ENCODE results near the gene STOML2. TPM values are rescaled to one million over a fixed set of nuclear protein-coding genes. Genes with fewer than 3 reads are reported as not detected.

Gene STOML2
- total RNA-seq, 1 donor from 2014 or later, result 49.1 TPM

DNA sequence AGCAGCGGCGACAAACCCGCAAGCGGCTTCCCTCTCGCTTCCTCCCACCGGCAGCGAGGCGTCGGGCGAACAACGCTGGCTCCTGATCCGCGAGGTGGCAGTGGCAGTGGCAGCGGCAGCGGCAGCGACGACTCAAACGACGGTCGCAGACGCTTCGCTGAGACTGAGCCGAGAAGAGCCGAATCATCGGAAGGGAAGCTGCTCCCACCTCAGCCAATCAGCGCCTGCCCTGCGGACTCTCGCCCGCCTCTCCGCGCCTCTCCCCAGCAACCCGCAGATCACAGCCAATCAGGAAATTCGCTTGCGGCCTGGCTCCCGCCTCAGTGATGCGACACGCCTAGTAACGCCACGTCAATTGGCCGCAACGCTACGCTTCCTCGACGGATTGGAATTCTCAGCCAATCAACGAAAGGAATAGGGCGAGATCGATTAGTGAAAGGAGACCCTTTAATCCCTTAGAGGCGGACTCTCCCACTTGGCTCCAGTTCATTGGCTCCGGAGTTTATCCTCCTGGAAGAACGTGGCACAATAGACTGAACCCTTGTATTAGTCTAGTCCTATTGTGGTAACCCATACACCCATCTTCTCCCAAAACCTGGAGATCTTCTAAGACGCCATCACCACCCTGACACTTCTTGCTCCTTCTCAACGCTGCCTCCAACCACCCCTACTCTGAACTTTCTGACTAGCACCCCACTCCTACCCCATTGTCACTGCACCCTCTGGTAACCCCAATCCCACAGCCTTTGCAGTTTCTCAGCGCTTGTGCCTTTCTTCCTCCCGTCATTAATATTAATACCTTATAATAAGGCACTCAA, 30.3 kb downstream of the STOML2 start, which contains the start of gene VCP:
TSS of gene VCP (minus strand) at position 165 of the 818 bp plus-strand sequence. CDS start 272 bp downstream, outside the sequence.
- peak; percentile 100 for DNase-seq (ENCODE audit: low spot score)

DNA sequence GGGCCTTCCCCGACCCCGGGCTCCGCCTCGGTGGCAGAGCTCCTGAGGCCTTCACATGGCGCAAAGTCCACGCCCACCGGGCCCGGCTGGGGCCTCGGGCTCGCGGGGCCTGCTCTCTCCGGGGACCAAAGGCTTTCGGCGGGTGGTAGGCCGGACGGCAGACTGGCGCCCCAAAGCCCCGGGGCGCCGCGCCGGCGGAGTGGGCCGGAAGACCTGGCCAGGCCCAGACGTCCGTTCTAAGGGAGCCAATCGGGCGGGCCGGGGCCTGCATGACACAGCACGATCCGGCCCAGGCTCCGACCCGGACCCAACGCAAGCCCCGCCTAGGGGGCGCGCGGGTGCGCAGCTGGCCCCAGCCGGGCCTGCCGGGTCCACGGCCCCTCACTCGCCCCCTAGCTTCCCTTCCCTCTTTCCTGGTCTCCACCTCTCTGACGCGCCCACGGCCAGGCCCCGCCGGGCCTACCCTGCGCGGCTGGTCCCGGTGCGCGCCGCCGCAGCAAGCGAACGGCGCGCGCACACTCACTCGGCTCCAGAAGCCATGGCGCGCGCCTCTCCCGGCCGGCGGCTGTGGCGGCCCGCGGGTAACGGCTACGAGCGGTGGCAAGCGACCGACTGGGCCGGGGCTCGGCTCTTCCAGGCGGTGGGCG, 31.0 kb downstream of the STOML2 start:
- peak; percentile 84 for DNase-seq (ENCODE audit: low spot score)

GRCh38 chr9:35070823-35071813, 31.8 kb downstream of the STOML2 start:
- no peak for DNase-seq (ENCODE audit: low spot score)

DNA sequence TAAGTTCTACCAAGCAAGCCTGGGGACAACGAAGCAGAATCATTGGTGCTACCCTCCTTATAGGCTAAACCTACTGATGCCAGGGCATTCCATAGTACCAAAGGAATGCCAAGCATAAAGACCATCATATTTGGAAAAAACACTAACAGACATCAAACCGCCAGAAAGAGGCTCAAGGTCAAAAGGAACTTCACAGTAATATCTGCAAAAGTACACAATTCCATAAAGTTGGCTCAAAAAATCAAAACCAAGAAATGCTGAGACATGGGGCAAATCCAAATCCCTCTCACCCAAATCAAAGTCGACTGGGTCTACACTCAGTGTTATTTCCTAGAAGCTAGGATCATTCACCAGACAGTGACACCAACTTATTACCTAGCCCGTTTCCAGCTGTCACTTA, 33.9 kb downstream of the STOML2 start:
- DNase-seq (ENCODE audit: low spot score), result no peak

- DNase-seq (ENCODE audit: low spot score), result no peak
Measured at GRCh38 chr9:35067056-35067455, 35.9 kb downstream of the STOML2 start.

DNA sequence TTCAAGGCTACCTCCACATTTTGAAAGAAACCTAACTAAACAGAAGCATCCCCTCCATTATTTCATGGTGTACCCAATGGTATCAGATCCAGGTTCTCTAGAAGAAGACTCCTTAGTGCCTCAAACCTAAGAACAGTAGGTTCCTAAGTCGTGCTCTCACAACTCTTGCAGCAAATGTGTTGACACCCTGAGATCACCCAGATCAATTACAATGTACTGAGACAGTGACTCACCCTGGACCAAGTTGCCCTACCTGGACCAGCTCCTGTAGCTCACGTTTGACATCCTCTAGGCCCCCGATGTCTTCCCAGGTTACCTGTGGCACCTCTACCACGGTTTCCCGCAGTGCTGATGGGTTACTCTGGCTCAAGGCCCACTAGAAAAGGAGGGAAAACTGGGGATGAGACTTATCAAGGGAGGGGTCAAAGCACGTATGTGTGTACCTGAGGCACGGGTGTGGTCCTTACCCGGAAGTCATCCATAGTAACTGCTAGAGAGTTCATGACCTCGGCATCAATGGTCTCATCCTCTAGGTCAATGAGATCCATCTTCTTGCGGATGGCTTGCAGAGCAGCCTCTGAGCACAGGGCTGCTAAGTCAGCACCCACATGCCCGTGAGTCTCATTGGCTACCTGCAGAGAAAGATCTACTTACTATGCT, 42.3 kb downstream of the STOML2 start:
- no peak for DNase-seq (ENCODE audit: low spot score)

DNA sequence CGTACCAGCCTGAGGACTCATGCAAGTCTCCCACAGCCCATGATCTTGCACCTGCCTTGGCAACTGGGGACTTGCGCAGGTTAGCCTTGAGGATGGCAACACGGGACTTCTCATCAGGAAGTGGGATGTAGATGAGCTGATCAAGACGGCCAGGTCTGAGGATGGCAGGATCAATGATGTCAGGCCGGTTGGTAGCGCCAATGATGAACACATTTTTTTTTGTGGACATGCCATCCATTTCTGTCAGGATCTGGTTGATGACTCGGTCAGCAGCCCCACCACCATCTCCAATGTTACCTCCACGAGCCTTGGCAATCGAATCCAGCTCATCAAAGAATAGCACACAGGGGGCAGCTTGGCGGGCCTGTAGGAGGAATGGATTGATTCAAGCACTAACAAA, 43.5 kb downstream of the STOML2 start:
- DNase-seq (ENCODE audit: low spot score), result no peak

- DNase-seq (ENCODE audit: low spot score), result no peak
Measured at GRCh38 chr9:35057271-35057620, 45.7 kb downstream of the STOML2 start.

GRCh38 chr9:35056571-35057270, 46.2 kb downstream of the STOML2 start:
- no peak for DNase-seq (ENCODE audit: low spot score)

GRCh38 chr9:35054871-35055644, 47.9 kb downstream of the STOML2 start:
- DNase-seq (ENCODE audit: low spot score), result no peak

- DNase-seq (ENCODE audit: low spot score), result no peak
Measured at GRCh38 chr9:35054185-35054835, 48.6 kb downstream of the STOML2 start.

DNA sequence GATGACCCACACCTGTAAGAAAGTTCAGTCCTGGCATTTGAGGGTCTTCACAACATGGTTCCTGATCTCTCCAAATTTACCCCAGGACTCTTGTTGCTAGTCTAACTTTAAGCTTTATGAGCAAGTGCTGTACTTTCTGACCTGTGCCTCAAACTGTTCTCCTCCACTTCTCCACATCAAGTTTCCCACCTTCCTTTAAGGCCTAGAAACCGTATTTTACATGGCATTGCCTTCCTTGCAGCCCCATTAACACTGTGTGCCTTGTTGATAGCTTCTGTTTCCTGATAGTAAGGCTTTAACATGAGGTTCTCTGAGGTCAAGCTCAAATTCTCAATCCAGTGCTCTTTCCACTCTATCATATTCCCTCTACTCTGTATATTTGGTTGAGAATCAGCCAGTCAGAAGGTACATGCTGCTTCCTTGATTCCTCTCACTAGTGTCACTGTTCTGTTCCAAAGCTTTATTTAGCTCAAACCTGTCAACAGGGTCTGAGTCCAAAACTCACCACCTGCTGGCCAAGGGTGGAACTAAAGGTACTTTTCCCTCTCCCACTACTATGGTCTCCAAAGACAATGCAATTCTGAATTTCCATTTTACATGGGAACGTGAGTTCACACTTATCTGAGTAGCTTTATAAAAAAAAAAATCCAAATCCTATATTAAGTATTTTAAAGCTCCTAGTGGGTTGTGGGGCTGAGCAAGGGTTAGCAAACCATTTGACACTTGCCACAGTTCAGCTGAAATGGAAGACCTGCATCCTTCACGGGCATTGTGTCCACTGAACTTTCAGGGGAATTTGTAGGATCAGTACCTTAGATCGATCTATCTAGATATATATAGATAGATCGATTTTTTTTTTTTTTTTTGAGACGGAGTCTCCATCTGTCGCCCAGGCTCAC, 51.6 kb downstream of the STOML2 start:
- no peak for DNase-seq (ENCODE audit: low spot score)

Other genes starting within 250 kb of the STOML2 start
- 1.9 TPM for gene PHF24, start 144.8 kb downstream of the STOML2 start, total RNA-seq (ENCODE audit: insufficient read depth, low replicate concordance)
- gene DNAJB5, start 113.4 kb downstream of the STOML2 start, total RNA-seq (ENCODE audit: insufficient read depth, low replicate concordance), result 28.6 TPM
- 187 TPM for gene VCP, start 30.5 kb downstream of the STOML2 start, total RNA-seq (ENCODE audit: insufficient read depth, low replicate concordance)
- 24.8 TPM for gene FANCG, start 23.2 kb downstream of the STOML2 start, total RNA-seq (ENCODE audit: insufficient read depth, low replicate concordance)
- 3.9 TPM for gene PIGO, start 6.5 kb downstream of the STOML2 start, total RNA-seq (ENCODE audit: insufficient read depth, low replicate concordance)
- gene ATOSB, start 12.7 kb upstream of the STOML2 start, total RNA-seq (ENCODE audit: insufficient read depth, low replicate concordance), result 10.8 TPM
- gene UNC13B, start 58.9 kb upstream of the STOML2 start, total RNA-seq (ENCODE audit: insufficient read depth, low replicate concordance), result 12.0 TPM

Data from umbilical cord (tissue), 2 donors.